ENCODE results near the gene KIF21B.
A peak's percentile ranks its signal among the peaks of the same experiment; 100 is the strongest.

DNA sequence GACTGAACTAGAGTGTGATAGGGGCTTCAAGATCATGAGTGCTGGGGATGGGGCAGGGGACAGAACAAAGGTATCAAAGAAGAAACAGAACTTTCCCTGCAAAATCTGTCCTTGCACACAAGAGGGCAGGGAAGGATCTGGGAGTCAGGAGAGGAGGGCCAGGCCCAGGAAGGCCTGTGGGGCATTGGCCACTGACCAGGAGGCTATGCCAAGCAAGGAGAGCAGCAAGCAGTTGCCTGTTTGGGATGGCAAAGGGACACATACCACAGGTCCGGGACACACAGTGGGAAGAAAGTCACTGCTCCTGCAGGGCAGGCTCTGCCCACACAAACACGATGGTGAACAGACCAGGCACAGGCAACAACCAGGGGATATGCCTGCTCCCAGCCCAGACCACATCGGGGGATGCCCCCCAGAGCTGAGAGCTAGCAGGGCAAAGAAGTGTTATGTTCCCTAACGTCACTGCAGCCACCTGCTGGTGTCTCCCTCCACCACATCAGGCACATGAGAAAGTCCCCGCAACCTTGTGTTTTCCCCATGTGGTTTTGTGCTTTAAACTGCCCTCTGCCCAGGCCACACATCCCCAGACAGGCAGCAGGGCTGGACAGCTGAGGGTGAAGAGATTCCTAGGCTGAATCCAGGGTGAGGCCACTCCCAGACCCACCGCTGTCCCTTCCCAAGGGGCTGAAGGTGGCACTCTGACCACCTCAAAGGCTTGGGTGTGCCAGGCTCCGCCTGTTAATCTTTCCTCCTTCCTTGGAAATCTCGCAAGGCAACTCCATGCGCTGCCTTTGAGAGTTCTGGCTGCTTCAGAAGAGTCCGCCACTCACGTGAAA, 53.6 kb downstream of the KIF21B start:
- TF ChIP-seq, protein P1, sequence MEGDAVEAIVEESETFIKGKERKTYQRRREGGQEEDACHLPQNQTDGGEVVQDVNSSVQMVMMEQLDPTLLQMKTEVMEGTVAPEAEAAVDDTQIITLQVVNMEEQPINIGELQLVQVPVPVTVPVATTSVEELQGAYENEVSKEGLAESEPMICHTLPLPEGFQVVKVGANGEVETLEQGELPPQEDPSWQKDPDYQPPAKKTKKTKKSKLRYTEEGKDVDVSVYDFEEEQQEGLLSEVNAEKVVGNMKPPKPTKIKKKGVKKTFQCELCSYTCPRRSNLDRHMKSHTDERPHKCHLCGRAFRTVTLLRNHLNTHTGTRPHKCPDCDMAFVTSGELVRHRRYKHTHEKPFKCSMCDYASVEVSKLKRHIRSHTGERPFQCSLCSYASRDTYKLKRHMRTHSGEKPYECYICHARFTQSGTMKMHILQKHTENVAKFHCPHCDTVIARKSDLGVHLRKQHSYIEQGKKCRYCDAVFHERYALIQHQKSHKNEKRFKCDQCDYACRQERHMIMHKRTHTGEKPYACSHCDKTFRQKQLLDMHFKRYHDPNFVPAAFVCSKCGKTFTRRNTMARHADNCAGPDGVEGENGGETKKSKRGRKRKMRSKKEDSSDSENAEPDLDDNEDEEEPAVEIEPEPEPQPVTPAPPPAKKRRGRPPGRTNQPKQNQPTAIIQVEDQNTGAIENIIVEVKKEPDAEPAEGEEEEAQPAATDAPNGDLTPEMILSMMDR (IDR thresholded peaks at IDR 0.05; ENCODE audit: borderline replicate concordance, extremely low read depth, low read length, poor library complexity, severe bottlenecking), result peak; percentile 26
- TF ChIP-seq EZH2 (IDR thresholded peaks at IDR 0.05; ENCODE audit: borderline replicate concordance, low read depth, low read length, severe bottlenecking), result no peak

All from DND-41 (cell line).